ENCODE results near the gene LIMS2.
A peak's percentile ranks its signal among the peaks of the same experiment; 100 is the strongest.

LIMS2 gene

DNA sequence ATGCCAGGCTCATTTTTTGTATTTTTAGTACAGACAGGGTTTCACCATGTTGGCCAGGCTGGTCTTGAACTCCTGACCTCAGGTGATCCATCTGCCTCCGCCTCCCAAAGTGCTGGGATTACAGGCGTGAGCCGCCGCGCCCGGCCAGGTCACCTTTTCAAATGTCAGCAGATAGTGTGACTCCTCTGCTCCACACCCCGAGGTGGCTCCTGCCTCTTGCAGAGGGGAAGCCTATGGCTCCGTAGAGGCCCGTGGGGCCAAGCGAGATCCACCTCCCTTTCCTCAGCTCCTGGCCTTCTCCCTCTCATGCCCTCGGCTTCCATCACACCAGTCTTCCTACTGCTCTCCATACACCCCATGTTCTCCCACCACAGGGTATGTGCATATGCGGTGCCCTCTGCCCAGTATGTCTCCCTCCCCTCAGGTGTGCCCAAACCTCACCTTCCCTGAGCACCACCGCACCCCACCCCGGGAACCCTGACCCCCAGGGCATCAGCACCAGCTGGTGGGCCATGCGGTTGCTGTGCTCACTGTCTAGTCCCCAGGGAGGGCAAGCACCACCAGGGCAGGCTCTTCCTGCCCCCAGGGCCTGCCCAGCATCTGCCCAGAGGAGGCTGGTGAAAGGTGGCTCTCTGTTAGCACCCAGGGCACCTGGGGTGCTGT lies 18.6 kb downstream of the LIMS2 start:
- no peak for DNase-seq

DNA sequence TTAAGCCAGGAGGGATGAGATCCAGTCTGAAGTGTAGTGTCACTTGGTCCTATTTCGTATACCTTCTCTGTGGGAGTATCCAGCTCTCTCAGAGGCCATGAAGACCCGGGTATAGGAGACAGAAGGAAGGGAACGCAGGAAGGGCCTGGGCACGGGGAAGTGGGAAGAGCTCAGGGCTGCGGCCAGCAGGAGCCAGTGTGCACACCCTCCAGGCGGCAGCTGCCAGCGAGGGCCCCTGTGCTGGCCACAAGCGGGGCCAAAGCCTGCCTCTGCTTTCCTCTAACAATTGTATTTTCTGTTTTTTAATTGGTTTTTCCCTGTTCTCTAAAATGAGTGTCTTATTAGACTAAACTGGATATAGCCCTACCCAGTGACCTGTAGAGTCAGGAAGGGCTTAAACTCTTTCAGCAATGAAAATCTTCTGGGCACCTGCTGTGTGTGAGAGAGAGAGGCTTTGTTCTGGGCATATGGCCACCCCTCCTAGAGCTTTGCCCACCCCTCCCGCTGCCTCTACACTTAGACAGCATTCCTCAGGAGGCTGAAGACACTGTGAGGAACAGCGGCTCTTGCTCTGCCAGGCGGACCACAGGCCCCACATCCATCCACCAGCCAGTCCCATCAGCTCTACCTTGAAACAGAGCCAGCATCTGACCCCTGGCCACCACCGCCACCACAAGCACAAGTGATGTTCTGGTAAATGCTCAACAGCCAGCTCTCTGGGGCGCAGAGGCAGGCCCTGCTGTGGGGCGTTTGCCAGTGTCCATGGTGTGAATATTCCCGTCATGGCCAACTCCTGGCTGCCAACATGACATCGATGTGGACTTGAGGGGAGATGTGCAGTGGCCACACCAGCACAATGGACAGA lies 19.9 kb downstream of the LIMS2 start:
- no peak for DNase-seq

DNA sequence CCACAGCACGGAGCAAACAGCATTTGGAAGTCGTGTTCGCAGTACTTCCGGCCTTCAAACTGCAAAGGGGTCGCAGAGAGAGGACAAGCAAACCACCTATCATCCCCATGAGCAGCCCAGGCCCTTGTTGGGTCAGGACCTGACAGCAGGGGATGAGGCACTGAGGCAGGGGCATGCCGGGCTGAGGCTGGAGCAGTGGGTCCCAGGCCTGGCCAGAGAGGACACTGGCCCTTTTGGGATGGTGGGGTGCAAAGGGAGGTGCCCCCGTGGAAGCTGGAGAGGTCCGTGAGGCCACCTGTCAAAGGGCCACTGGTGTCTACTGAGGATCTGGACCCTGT lies 20.5 kb downstream of the LIMS2 start:
- DNase-seq = no peak

DNA sequence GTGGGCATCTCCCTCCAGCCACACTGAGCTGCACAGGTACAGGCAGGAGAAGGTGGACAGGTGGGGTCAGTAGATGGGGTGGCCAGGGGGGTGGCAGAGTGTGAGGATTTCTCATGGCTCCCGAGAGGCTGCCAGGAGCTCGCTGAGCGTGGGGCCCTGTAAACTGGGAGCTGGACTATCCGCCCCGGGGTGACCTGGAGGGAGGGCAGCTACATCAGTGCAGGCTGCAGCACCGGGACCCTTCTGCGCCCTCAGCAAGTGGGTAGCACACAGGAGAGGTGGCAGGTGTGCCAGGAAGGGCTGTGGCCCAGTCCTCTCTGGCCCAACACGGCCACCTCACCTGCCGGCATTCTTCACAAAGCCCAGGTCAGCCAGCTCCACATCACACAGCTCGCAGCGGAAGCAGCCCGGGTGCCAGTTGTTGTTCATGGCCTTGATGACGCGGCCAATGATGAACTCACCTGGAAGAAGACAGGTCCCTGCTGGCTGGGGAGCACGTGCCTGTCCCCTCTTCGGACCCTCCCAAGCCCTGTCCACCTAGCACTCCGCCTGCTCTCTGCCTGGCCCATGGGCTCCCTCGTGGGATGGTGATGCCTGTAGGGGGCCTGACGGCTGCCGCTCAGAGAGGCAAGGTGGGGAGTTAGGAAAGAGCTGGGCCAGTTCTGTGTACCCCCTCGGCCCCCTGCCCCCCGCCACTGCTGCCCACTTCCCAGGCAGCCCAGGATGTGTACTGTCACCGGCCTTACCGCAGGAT lies 21.1 kb downstream of the LIMS2 start:
- no peak for DNase-seq

DNA sequence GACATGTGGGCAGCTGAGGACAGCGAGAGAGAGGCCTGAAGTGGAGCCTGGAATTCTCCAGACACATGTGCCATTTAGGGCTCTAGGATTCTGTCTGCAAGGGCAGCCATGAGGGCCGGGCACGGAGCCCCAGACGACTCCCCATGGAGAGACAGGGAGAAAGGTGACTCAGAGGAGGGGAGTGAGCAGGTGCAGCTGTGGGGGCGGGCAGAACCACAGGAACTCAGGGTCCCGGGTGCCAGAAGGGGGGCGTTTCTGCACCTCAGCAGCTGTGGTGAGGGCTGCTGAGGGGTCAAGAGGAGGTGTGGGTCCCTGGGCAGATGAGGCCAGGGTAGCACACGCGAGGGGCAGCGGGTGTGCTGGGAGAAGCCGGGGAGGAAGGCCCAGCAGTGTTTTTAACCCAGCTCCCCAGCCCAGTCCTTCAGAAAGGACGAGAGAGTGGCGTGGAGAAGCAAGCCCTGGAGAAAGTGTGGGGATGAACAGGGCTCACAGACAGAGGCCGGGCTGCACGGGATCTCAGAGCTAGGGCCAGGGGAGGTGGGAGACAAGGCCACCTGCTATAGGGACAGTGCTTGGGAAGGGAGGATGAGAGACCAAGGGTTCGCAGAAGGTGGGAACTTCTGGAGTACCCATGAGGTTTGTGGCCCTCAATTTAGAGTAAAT lies 21.8 kb downstream of the LIMS2 start:
- no peak for DNase-seq

DNA sequence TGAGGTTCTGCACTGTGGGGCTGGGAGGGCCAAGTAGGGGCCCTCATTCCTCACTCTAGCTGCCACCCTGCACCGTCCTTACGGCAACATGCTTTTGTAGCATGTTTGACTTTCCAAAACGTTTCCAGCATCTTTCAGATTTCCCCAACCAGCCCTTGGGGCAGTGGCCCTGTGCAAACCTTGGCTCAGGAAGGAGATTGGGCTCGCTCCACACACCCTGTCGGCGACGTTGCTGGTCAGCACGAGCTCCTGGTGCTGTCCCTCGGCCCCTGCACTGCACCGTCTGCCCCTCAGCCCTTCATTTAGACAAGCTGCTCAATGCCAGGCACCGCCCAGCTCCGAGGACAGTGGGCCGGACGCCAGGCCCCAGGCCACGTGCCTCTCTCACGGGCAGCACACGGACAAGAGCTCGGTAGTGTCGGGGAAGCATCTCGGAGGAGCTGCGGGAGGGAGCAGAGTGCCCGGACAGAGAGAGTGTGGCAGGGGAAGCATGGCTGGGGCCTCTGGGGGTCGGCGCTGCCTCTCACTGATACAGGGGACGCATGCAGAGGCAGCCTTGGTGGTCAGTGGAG lies 22.5 kb downstream of the LIMS2 start:
- DNase-seq = no peak

DNA sequence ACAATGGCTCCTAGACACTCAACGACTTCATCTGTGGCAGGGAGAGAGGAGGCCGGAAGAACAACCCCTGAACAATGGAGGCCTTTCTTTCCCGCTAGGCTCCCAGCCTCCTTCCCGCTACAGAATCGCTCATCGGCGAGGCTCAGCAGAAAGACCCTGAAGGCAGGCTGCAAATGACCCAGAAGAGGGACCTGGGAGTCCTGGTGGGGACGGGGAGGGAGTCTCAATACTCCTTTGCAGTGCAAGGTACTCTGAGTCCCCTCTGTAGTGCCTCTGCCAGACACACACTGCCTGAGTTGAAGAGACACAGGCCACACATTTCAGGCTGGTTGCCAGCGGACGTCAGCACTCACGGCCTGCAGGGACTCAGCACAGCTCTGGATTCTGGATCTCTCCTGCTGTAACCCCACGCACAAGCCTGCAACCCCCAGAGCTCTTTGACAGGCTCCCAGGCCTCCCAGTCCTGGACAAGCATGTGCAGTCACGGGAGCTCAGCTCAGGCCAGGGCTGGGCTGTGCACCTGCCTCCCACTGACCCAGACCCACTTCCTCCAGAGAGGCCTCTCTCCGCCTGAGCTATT lies 23.3 kb downstream of the LIMS2 start:
- no peak for DNase-seq

DNA sequence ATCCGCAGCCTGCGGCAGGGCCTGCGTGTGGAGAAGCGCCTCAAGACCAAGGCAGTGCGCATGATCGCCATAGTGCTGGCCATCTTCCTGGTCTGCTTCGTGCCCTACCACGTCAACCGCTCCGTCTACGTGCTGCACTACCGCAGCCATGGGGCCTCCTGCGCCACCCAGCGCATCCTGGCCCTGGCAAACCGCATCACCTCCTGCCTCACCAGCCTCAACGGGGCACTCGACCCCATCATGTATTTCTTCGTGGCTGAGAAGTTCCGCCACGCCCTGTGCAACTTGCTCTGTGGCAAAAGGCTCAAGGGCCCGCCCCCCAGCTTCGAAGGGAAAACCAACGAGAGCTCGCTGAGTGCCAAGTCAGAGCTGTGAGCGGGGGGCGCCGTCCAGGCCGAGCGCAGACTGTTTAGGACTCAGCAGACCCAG lies 23.9 kb downstream of the LIMS2 start:
- DNase-seq = no peak

DNA sequence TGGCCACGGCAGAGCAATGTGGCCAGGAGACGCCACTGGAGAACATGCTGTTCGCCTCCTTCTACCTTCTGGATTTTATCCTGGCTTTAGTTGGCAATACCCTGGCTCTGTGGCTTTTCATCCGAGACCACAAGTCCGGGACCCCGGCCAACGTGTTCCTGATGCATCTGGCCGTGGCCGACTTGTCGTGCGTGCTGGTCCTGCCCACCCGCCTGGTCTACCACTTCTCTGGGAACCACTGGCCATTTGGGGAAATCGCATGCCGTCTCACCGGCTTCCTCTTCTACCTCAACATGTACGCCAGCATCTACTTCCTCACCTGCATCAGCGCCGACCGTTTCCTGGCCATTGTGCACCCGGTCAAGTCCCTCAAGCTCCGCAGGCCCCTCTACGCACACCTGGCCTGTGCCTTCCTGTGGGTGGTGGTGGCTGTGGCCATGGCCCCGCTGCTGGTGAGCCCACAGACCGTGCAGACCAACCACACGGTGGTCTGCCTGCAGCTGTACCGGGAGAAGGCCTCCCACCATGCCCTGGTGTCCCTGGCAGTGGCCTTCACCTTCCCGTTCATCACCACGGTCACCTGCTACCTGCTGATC lies 24.4 kb downstream of the LIMS2 start:
- DNase-seq = no peak

DNA sequence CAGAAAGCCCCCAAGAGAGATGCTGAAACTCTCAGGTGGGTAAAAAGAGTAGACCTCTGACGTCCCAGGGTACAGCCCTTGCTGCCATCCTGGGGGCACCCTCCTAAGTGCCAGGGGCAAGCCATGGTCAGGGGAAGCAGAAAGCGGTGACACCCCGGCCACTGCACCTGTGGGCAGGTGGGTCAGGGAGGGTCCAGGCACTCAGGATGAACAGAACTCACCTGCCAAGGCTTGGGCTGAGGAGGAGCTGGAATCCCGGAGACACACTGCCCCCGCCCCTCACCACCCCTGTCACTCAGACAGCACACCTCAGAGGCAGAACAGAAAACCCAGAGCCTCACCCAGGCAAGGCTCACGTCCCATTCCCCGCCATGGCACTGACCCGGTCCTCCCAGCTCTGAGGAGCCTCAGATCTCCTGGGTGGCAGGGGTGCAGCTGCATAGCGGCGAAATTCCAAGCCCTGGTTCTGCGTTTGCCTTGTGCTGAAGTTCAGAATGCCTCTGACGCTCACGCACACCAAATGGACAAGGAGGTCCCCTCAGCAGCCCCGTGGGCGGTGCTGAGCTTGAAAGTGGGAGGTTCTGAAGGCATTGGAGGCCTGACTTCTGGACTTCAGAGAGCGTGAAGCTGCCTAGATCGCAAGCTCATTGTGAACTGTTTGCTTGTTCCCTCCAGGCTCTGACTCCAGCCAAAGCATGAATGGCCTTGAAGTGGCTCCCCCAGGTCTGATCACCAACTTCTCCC lies 25.1 kb downstream of the LIMS2 start:
- no peak for DNase-seq

DNA sequence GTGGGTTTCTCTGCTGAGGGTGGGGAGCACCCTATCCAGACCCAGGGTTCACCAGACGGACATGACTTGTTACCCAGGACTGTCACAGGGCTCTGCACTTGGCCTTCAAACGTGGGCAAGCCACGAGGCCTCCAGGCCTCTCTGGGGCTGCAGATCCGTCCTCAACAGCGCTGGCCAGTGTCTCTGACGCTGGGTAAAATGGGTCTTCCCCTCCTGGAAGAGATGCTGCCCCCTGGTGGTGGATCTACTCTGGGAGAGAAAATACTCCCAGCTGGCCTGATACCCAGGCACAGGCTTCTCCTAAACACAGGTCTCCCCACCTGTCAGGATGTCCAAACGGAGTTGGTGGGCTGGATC lies 25.7 kb downstream of the LIMS2 start:
- DNase-seq = peak in 1 of 2 experiments; percentile 22

DNA sequence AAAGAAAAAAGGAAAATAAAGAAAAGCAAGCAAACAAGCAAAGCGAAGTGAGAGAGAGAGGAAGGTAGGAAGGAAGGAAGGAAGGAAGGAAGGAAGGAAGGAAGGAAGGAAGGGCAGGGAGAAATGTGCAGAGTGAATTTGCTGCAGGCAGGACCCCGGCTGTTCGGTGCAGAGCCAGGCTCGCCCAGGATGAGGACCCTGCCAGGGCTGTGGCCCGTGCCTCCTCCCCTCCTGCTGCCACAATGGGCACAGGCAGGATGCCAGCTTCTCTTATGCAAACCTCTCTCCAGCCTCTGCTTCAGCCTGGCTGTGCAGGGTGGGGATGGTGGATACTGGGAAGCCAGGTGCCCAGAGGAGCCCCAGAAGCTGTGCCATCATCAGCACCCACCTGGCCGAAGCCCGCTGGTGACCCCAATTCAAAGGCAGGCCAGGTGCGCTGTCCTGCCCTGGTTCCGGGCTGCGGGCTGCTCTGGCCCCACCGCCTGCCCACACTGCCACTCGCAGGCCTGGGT lies 26.2 kb downstream of the LIMS2 start:
- DNase-seq = no peak

DNA sequence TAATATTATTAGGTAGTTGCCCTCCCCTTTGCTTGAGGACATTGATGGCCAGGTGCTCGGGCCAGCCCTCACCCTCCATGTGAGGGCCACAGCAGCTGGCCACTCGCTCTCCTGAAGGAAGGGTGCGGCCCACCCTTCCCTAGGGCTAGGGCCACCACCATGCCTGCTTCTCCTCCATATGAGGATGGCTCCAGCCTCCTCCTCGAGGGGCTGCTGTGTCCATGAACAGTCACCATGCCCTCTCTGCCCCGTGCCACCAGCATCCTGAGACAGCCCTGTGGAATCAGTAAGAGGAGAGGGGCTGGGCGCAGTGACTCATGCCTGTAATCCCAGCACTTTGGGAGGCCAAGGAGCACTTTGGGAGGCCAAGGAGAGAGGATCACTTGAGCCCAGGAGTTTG lies 27.0 kb downstream of the LIMS2 start:
- no peak for DNase-seq

DNA sequence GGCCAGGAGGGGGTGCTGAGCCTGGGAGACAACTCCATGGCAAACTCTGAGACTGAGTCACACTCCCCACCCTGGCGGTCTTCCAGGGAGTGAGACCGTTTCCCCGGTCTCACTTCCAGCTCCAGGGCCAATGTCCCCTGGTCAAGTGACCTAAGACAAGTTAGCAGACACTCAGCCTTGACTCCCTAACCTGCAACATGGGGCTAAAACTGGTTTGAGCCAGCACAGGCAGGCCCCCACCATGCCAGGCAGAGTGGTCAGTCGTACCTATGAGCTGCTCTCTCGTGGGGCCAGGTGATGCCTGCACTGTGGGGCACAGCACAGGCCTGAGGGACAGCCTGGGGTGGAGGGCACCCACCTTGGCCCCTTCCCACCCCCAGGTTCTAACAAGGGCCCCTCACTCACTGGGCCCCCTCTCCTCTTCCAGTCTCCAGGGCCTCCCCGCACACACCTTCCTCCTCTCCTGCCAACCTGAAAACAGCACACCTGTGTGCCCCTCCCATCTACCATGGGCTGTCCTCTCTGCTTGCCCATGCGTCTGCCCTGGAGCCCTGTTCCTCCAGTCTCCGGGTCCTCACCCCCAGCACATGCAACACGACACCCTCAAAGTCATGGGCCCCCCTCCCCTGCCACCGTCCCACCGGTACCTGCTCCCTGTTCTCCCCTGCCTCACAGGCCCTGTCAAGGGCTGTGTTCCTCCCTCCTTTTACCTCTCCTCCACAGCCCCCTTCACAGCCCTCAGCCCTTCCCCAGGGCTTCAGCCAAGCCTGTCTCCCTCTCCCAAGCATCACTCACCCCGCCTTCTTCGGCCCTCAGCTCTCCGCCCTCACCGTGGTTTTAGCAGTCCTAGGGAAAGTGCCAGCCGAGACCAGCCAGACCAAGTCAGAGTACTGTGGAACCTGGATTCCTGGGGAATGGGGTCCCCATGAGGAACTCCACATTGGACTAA lies 27.8 kb downstream of the LIMS2 start:
- no peak for DNase-seq

DNA sequence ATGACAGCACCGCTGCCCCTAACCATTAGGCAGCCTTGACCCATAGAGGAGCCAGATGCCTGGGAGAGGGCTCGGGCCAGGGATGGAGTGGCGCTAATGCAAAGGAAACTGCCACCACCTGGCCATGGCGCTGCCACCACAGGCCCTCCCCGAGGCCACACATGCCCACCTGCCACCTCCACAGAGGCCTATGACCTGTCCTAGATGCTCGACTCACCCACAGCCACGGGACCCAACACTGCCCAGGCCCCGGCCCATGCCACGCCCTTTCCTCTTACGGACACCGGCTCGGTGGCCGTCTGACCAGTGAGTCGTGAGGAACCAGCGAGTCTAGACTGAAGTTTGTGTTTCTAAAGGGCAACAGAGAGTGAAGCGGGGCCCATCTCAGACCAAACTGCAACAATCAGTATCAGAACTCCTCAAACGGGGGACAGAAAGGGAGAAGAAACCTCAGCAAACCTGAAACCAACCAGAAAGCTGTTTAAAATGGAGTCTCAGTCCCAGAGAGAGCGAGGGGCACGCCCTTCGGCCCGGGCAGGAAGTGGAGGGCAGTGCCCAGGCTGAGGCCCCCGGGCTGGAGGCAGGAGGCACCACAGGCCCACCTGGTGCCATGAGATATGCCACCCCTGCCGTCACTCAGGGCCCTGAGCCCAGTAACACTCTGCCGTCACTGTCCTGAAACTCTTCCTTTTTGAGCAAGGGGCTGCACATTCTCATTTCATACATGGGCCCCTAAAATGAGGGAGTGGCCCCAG lies 28.7 kb downstream of the LIMS2 start:
- DNase-seq = no peak

DNA sequence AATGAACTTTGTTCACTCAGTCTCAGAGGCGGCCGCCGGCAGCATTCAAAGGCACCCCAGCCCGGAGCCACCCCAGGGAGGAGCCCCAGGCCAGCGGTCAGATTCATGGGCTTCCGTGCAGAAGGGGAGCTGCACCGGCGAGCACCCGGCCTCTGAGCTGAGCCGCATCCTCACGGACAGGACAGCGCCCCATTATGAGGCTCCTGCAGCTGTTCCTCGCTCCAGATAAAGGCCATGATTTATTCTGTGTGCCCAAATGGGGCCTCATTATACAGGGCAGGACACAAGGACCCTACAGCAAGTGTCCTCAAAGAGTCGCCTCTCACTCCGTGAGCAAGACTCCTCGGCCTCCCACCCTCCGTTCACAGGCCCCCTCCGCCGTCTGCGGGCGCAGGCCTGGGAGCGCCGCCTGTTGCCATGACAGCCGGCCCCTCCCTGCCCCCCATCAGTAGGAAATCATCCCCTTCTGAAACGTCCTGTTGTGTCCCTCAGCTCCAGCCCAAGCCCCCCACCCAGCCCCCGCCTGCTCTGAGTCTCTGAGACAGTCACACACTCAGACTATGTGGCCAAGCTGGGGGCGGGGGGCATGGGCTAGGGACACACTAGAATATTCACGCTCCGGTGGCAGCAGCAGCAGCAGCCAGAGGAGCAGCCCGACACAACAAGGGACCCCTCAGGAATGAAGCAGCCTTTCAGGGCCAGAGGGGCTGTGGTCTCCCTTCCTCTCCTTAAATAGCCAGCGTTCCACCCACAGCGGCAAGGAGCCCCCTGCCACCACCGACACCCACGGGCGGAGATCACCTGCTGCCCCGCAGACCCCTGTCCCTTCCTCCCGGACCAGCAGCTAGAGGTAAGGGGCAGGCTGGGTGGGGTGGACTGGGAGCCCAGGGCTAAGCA lies 29.7 kb downstream of the LIMS2 start, which contains the start of gene GPR17:
Gene GPR17, plus strand, starts transcription at position 759 of the 897 bp plus-strand sequence. CDS start 4,583 bp downstream, outside the sequence.
- no peak for DNase-seq

DNA sequence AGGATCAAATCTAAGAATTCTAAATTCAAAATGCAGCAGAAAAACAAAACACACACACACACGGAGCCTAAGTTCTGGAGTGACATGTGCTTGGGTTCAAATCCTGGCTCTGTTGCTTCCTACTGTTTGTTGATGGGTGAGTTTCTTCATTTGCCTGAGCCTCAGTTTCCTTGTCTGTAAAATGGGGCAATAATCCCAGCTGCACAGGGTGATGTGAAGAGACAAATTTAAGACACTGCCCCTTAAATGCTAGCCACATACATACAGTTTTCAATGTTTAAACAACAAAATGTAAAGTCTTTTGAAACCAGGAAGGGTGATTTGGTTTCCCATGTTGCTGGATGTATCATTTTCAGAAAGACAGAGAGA lies 30.3 kb downstream of the LIMS2 start:
- DNase-seq = no peak

Measured in NCI-H187 (cell line).